GM12874 (cell line): ENCODE measurements around the gene SLC22A14.

ENCODE experiments used
- TF ChIP-seq, protein P1 (sequence below): IDR thresholded peaks from 2 replicates; pipeline ENCODE4 v1.5.1; 2011; ENCODE audit warnings: low read depth, mild to moderate bottlenecking, control low read depth, low read length, moderate library complexity; ENCODE audit not compliant: insufficient read depth

Gene SLC22A14

DNA sequence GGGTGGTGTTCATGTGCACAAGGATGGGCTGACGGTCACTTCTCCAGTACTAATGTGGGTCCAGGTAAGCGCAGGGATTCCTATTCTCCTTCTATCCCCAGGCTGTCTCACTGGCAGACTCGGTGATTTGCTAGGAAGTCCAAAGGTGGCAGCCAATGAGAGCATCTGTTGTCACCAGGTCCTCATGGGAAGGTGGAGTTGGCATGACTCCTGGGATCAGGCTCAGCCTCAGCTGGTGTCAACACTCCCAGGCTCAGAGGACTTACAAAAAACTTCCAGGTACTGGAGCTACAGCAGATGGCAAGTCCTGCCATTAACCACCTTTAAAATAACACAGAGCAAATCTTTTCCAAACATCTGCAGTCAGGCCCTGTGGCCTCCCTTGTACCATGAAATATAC, 78.3 kb downstream of the SLC22A14 start:
- TF ChIP-seq, protein P1, sequence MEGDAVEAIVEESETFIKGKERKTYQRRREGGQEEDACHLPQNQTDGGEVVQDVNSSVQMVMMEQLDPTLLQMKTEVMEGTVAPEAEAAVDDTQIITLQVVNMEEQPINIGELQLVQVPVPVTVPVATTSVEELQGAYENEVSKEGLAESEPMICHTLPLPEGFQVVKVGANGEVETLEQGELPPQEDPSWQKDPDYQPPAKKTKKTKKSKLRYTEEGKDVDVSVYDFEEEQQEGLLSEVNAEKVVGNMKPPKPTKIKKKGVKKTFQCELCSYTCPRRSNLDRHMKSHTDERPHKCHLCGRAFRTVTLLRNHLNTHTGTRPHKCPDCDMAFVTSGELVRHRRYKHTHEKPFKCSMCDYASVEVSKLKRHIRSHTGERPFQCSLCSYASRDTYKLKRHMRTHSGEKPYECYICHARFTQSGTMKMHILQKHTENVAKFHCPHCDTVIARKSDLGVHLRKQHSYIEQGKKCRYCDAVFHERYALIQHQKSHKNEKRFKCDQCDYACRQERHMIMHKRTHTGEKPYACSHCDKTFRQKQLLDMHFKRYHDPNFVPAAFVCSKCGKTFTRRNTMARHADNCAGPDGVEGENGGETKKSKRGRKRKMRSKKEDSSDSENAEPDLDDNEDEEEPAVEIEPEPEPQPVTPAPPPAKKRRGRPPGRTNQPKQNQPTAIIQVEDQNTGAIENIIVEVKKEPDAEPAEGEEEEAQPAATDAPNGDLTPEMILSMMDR = no peak

DNA sequence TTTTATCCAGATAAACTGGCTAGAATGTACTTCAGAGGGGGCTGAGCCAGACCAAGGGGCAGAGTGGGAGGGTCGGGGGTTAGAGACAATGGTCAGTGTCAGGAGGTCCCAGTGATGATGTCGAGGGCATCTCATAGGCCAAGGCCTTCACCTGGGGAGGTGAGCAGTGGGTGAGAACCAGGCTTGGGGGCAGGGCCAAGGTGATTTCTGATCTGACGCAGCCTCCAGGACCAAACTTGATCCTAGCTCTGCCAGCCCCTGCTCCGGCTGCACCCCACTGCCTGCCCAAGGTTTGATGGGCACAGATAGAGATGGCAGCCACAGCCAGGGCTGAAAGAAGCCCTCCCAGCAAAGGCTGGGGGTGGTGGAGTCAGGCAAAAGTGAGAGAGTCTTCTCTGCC, 79.4 kb downstream of the SLC22A14 start:
- TF ChIP-seq, protein P1 = no peak

DNA sequence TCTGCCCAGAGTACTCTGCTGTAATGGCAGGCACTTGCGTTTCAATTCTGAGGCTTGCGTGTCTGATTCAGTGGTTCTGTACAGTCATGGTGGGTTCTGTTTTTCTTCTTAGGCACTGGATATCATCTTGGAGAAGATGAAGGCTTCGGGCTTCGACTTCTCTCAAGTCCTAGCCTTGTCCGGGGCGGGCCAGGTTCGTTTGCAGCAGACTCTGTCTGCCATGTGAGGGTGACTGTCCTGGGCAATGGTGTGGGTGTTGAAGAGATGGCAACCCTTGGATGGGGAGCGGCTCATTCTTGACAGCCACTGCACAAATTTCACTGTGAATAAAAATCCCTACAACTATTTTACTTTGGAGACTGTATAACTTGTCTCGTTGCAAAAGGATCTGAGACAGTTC, 80.7 kb downstream of the SLC22A14 start:
- TF ChIP-seq, protein P1 = no peak

DNA sequence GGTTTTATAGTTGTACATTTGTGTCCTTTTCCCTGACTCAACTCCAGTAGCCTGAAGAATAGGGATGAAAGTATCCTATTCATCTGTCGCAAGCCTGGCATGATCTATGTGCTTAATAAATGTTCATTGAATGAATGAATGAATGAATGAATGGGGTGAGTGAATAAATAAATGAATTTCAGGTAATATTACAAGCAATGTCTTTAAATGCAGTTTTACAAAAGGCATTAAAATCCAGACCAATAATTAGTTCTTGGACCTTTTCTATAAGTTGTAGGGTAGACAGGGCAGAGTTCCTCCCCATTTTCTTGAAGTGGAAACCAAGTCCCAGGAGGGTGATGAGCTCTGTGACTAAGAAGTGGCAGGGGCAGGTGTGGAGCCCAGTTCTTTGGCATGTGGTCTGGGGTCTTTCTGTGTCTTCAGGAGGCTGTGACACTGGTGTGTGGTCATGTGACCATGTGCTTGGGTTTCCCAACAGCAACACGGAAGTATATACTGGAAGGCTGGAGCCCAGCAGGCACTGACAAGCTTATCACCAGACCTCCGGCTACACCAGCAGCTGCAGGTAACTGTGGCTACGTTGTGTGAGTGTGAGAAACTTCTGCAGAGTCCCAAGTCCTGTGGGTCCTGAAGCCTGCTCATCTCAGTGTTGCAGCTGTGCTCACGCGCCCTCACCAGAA, 82.8 kb downstream of the SLC22A14 start:
- TF ChIP-seq, protein P1 = no peak

DNA sequence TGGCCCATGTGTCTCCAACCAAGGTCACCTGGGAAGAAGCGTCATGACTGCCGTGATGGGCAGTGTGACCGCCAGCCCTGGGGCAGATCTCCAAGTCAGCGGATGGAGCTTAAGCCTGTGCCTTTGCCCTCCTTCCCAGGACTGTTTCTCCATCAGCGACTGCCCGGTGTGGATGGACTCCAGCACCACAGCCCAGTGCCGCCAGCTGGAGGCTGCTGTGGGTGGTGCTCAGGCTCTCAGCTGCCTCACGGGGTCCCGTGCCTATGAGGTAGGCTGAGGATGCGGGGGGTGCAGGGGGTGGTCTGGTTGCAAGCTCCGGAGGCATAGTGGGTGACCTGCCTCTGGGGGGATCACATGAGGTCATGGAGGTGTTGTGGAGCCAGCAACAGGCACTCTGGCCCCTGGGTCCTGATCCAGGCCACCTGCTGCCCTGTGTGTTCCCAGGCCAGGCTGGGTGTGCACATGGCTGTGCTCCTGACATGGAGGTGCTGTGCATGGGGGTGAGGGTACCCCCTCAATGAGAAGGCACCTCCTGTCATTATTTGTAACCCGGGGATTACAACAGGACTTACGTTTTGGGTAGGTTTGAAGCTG, 83.5 kb downstream of the SLC22A14 start:
- TF ChIP-seq, protein P1 = no peak

DNA sequence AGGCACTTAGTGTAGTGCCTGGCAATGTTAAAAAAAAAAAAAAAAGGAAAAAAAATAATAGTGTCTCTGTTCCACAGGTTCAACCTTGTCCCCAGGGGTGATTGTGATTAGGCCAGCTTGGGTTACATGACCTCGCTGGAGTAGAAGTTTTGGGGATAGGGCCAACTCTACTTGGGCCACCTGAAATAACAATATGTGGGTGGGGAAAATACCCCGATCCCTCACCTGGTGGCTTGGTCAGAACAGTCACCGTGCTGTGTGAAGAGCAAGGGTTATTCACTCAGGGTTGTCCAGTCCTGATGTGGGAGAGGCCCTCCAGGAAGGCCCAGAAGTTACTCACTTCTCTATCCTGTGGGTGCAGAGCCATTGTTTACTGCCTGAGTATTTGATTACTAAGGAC, 84.0 kb downstream of the SLC22A14 start:
- TF ChIP-seq, protein P1 = no peak

DNA sequence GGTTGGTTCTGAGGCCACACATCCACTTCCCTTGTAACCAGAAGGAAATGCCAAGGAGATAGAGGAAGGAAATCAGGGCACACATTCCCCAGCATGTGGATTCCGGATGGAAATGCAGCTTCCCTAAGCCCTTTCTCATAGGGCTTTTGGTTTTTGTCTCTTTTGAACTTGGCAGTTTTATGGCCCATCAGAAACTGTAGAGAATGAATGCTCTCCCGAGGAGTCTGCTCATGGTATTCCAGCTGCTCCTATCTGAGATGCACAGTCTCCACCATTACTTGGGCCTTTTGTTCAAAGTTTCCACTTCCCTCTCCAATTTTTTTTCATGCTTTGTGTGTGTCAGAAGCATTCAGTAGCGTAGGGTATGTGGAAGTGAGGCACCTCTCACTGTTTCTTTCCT, 85.7 kb downstream of the SLC22A14 start:
- TF ChIP-seq, protein P1 = no peak
